ENCODE data around the gene BAHCC1.

Gene BAHCC1

GRCh38 chr17:81476097-81476496, 80.8 kb downstream of the BAHCC1 start:
- H3K9ac ChIP-seq (ENCODE audit: low read length in 5 of 5): no peak overlapping the region
- peaks cover 0 to 2% (median 0%) of the 10 kb centered on the region in 5 donors for H3K27me3 ChIP-seq (ENCODE audit: control insufficient read depth in 5 of 5, insufficient read depth in 4 of 5, low read length in 5 of 5)
- peaks cover 0 to 29% (median 28%) of the 10 kb centered on the region in 5 donors for H3K4me1 ChIP-seq (ENCODE audit: control insufficient read depth in 5 of 5, insufficient read depth in 5 of 5, low read length in 5 of 5)
- H3K36me3 ChIP-seq (ENCODE audit: control insufficient read depth in 5 of 5, insufficient read depth in 5 of 5, low read length in 5 of 5): no peaks in the 10 kb centered on the region
- no peak overlapping the region for H3K27ac ChIP-seq (ENCODE audit: low read depth, low read length)
- H3K9me3 ChIP-seq (ENCODE audit: control insufficient read depth in 5 of 5, low read length in 5 of 5): peaks cover 0 to 4% (median 2%) of the 10 kb centered on the region in 5 donors
- H3K4me3 ChIP-seq (ENCODE audit: low read depth in 1 of 5, low read length in 5 of 5): no peak overlapping the region

GRCh38 chr17:81476635-81477034, 81.4 kb downstream of the BAHCC1 start:
- H3K4me1 ChIP-seq (ENCODE audit: control insufficient read depth in 5 of 5, insufficient read depth in 5 of 5, low read length in 5 of 5): peaks cover 0 to 26% (median 25%) of the 10 kb centered on the region in 5 donors

DNA sequence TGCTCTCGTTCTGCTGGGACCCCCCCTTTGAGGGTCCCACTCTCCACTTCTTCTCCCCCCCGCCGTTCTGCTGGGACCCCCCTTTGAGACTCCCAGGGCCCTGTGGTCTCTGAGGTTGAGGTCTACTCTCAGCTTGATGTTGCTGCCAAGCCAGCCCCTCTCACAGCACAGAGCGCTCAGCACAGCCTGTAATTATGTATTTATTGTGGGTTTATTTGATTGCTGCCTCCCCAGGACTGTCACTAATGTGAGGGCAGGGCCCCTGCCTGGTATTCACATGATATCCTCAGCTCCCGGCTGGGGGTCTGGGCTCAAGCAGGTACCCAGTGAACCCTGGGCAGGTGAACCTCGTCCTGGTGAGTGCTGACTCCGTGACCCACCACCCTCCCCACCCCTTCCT, 81.9 kb downstream of the BAHCC1 start:
- Histone ChIP-seq H3K36me3 (ENCODE audit: control insufficient read depth in 5 of 5, insufficient read depth in 5 of 5, low read length in 5 of 5) (no peaks in the 10 kb centered on the region), H3K9ac (ENCODE audit: low read length in 5 of 5) (no peak overlapping the region), H3K27me3 (ENCODE audit: control insufficient read depth in 5 of 5, insufficient read depth in 4 of 5, low read length in 5 of 5) (peaks cover 0 to 2% (median 0%) of the 10 kb centered on the region in 5 donors), H3K27ac (ENCODE audit: low read depth, low read length) (no peak overlapping the region), H3K4me1 (ENCODE audit: control insufficient read depth in 5 of 5, insufficient read depth in 5 of 5, low read length in 5 of 5) (peaks cover 0 to 25% (median 24%) of the 10 kb centered on the region in 5 donors), H3K9me3 (ENCODE audit: control insufficient read depth in 5 of 5, low read length in 5 of 5) (peaks cover 0 to 4% (median 2%) of the 10 kb centered on the region in 5 donors), H3K4me3 (ENCODE audit: low read depth in 1 of 5, low read length in 5 of 5) (no peak overlapping the region)

More at GRCh38 chr17:81476635-81477034, 81.4 kb downstream of the BAHCC1 start:
- Histone ChIP-seq H3K27me3 (ENCODE audit: control insufficient read depth in 5 of 5, insufficient read depth in 4 of 5, low read length in 5 of 5) (peaks cover 0 to 2% (median 0%) of the 10 kb centered on the region in 5 donors), H3K4me3 (ENCODE audit: low read depth in 1 of 5, low read length in 5 of 5) (no peak overlapping the region), H3K36me3 (ENCODE audit: control insufficient read depth in 5 of 5, insufficient read depth in 5 of 5, low read length in 5 of 5) (no peaks in the 10 kb centered on the region), H3K9me3 (ENCODE audit: control insufficient read depth in 5 of 5, low read length in 5 of 5) (peaks cover 0 to 4% (median 2%) of the 10 kb centered on the region in 5 donors), H3K9ac (ENCODE audit: low read length in 5 of 5) (no peak overlapping the region), H3K27ac (ENCODE audit: low read depth, low read length) (no peak overlapping the region)

DNA sequence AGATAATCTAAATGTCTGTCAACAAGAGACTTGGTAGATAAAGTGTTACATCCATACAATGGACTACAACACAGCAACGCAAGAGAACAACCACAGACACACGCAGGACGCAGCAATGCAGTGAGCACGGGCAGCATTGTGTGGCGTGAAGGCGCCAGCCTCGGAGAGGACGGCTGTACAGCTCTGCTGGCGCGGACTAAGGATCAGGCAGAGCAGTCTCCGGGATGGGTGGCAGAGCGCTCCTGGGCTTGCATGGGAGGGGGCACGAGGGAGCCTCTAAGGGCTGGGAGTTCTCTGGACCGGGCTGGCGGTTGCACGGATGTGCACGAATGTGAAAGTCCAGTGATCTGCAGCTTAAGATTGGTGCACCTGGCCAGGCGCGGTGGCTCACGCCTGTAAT, 82.9 kb downstream of the BAHCC1 start:
- Histone ChIP-seq H3K27ac (ENCODE audit: low read depth, low read length) (no peak overlapping the region), H3K4me3 (ENCODE audit: low read depth in 1 of 5, low read length in 5 of 5) (no peak overlapping the region), H3K27me3 (ENCODE audit: control insufficient read depth in 5 of 5, insufficient read depth in 4 of 5, low read length in 5 of 5) (peaks cover 0 to 2% (median 0%) of the 10 kb centered on the region in 5 donors), H3K36me3 (ENCODE audit: control insufficient read depth in 5 of 5, insufficient read depth in 5 of 5, low read length in 5 of 5) (no peaks in the 10 kb centered on the region), H3K9me3 (ENCODE audit: control insufficient read depth in 5 of 5, low read length in 5 of 5) (peaks cover 0 to 4% (median 2%) of the 10 kb centered on the region in 5 donors), H3K9ac (ENCODE audit: low read length in 5 of 5) (no peak overlapping the region), H3K4me1 (ENCODE audit: control insufficient read depth in 5 of 5, insufficient read depth in 5 of 5, low read length in 5 of 5) (peaks cover 0 to 26% (median 25%) of the 10 kb centered on the region in 5 donors)

DNA sequence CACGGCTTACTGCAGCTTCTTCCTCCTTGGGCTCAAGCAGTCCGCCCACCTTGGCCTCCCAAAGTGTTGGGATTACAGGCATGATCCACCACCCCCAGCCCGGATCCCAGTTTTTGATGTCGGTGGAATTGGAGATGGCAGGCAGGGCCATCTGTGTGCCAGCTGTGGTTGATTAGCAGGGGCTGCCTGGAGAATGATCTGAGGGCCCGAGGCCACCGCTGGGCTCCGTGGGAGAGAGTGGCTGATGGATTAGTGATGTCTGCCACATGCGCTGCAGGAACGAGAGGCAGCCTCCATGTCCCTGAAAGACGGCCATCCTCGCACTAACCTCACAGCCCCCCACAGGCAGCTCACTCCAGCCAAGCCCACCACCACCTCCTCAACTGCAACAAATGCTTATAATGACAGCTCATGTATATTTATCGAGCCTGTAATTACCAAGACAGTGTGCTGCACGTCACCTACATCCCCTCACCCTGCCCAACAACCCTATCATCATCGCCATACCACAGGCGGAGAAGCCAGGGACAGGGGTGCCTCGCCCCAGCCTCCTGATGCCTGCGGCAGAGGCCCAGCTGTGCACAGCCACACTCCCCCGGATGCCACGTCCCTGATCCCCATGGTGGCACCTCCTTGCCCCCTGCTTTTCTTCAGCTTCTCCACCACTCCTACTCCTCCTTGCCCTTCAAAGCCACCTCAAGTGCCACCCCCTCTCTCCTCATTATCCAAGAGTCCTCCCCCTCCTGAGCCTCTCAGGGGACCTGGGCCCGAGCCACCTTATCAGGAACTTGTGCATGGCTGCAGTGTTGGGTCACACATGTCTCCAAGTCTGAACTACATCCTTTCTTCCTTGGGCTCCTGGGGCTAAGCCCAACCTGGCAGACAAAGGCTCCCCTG, 84.2 kb downstream of the BAHCC1 start:
- Histone ChIP-seq H3K9ac (ENCODE audit: low read length in 5 of 5) (no peak overlapping the region), H3K4me3 (ENCODE audit: low read depth in 1 of 5, low read length in 5 of 5) (no peak overlapping the region), H3K27ac (ENCODE audit: low read depth, low read length) (no peak overlapping the region), H3K27me3 (ENCODE audit: control insufficient read depth in 5 of 5, insufficient read depth in 4 of 5, low read length in 5 of 5) (peaks cover 0 to 2% (median 0%) of the 10 kb centered on the region in 5 donors), H3K9me3 (ENCODE audit: control insufficient read depth in 5 of 5, low read length in 5 of 5) (peaks cover 0 to 4% (median 2%) of the 10 kb centered on the region in 5 donors), H3K36me3 (ENCODE audit: control insufficient read depth in 5 of 5, insufficient read depth in 5 of 5, low read length in 5 of 5) (no peaks in the 10 kb centered on the region), H3K4me1 (ENCODE audit: control insufficient read depth in 5 of 5, insufficient read depth in 5 of 5, low read length in 5 of 5) (peaks cover 0 to 39% (median 37%) of the 10 kb centered on the region in 5 donors)

GRCh38 chr17:81480140-81481072, 85.1 kb downstream of the BAHCC1 start:
- no peak overlapping the region for H3K9ac ChIP-seq (ENCODE audit: low read length in 5 of 5)
- H3K27ac ChIP-seq (ENCODE audit: low read depth, low read length): no peak overlapping the region
- peaks cover 0 to 2% (median 0%) of the 10 kb centered on the region in 5 donors for H3K27me3 ChIP-seq (ENCODE audit: control insufficient read depth in 5 of 5, insufficient read depth in 4 of 5, low read length in 5 of 5)
- H3K4me1 ChIP-seq (ENCODE audit: control insufficient read depth in 5 of 5, insufficient read depth in 5 of 5, low read length in 5 of 5): peaks cover 0 to 46% (median 42%) of the 10 kb centered on the region in 5 donors
- H3K36me3 ChIP-seq (ENCODE audit: control insufficient read depth in 5 of 5, insufficient read depth in 5 of 5, low read length in 5 of 5): no peaks in the 10 kb centered on the region
- peaks cover 0 to 4% (median 2%) of the 10 kb centered on the region in 5 donors for H3K9me3 ChIP-seq (ENCODE audit: control insufficient read depth in 5 of 5, low read length in 5 of 5)
- peak overlapping the region in 3 of 5 donors; percentile 27 to 62 (median 50) for H3K4me3 ChIP-seq (ENCODE audit: low read depth in 1 of 5, low read length in 5 of 5)

DNA sequence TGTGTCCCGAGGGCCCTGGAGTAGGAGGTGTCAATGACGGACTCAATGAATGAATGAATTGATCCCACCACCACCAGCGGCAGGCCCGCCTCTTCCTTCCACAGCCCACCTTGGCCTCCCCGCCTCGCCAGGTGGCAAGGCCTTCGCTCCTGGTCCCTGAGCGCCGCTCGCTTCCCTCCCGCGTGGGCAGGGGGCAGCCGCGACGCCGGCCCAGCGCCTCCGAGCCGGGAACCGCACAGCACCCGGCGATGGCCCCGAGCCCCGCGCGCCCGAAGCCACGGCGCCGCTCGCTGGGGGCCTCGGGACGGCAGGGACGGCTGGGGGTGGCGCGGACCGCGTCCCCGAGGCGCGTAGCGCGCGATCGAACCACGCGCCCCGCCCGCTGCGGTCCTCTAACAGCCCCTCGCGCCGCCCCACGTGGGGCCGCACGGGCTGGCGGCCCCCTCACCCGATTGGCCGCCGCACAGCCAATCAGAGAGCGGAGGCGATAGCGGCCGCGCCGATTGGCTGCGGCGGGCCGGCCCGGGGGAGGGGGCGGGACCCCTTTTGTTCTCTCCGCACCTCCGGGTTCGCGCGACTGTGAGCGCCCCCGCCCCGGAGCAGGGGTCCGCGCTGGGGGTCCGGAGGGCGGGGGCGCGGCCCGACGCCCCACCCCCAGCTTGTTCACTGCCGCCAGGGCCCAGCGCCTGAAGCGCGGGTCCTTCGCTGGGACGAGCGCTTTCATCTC, 86.0 kb downstream of the BAHCC1 start:
- Histone ChIP-seq H3K27me3 (ENCODE audit: control insufficient read depth in 5 of 5, insufficient read depth in 4 of 5, low read length in 5 of 5) (peaks cover 0 to 2% (median 0%) of the 10 kb centered on the region in 5 donors), H3K4me3 (ENCODE audit: low read depth in 1 of 5, low read length in 5 of 5) (peak overlapping the region; percentile 31 to 66 (median 56)), H3K4me1 (ENCODE audit: control insufficient read depth in 5 of 5, insufficient read depth in 5 of 5, low read length in 5 of 5) (peaks cover 0 to 46% (median 42%) of the 10 kb centered on the region in 5 donors), H3K9ac (ENCODE audit: low read length in 5 of 5) (peak overlapping the region in 1 of 5 donors; percentile 25), H3K36me3 (ENCODE audit: control insufficient read depth in 5 of 5, insufficient read depth in 5 of 5, low read length in 5 of 5) (no peaks in the 10 kb centered on the region), H3K27ac (ENCODE audit: low read depth, low read length) (no peak overlapping the region), H3K9me3 (ENCODE audit: control insufficient read depth in 5 of 5, low read length in 5 of 5) (peaks cover 0 to 4% (median 2%) of the 10 kb centered on the region in 5 donors)

GRCh38 chr17:81481815-81482505, 86.7 kb downstream of the BAHCC1 start:
- peak overlapping the region in 1 of 5 donors; percentile 25 for H3K9ac ChIP-seq (ENCODE audit: low read length in 5 of 5)
- peak overlapping the region; percentile 31 to 66 (median 56) for H3K4me3 ChIP-seq (ENCODE audit: low read depth in 1 of 5, low read length in 5 of 5)
- H3K27ac ChIP-seq (ENCODE audit: low read depth, low read length): no peak overlapping the region
- H3K27me3 ChIP-seq (ENCODE audit: control insufficient read depth in 5 of 5, insufficient read depth in 4 of 5, low read length in 5 of 5): peaks cover 0 to 2% (median 0%) of the 10 kb centered on the region in 5 donors
- peaks cover 0 to under 1% (median 0%) of the 10 kb centered on the region in 5 donors for H3K9me3 ChIP-seq (ENCODE audit: control insufficient read depth in 5 of 5, low read length in 5 of 5)
- H3K4me1 ChIP-seq (ENCODE audit: control insufficient read depth in 5 of 5, insufficient read depth in 5 of 5, low read length in 5 of 5): peaks cover 0 to 48% (median 42%) of the 10 kb centered on the region in 5 donors
- no peaks in the 10 kb centered on the region for H3K36me3 ChIP-seq (ENCODE audit: control insufficient read depth in 5 of 5, insufficient read depth in 5 of 5, low read length in 5 of 5)

GRCh38 chr17:81482673-81483072, 87.4 kb downstream of the BAHCC1 start:
- H3K4me1 ChIP-seq (ENCODE audit: control insufficient read depth in 5 of 5, insufficient read depth in 5 of 5, low read length in 5 of 5): peaks cover 0 to 53% (median 46%) of the 10 kb centered on the region in 5 donors
- H3K9ac ChIP-seq (ENCODE audit: low read length in 5 of 5): no peak overlapping the region
- no peaks in the 10 kb centered on the region for H3K9me3 ChIP-seq (ENCODE audit: control insufficient read depth in 5 of 5, low read length in 5 of 5)
- H3K27ac ChIP-seq (ENCODE audit: low read depth, low read length): no peak overlapping the region
- H3K4me3 ChIP-seq (ENCODE audit: low read depth in 1 of 5, low read length in 5 of 5): no peak overlapping the region
- H3K36me3 ChIP-seq (ENCODE audit: control insufficient read depth in 5 of 5, insufficient read depth in 5 of 5, low read length in 5 of 5): no peaks in the 10 kb centered on the region
- peaks cover 0 to 2% (median 0%) of the 10 kb centered on the region in 5 donors for H3K27me3 ChIP-seq (ENCODE audit: control insufficient read depth in 5 of 5, insufficient read depth in 4 of 5, low read length in 5 of 5)

Measured in subcutaneous abdominal adipose tissue (tissue), 5 donors.